ENCODE data around the gene MAP4K2.

DNA sequence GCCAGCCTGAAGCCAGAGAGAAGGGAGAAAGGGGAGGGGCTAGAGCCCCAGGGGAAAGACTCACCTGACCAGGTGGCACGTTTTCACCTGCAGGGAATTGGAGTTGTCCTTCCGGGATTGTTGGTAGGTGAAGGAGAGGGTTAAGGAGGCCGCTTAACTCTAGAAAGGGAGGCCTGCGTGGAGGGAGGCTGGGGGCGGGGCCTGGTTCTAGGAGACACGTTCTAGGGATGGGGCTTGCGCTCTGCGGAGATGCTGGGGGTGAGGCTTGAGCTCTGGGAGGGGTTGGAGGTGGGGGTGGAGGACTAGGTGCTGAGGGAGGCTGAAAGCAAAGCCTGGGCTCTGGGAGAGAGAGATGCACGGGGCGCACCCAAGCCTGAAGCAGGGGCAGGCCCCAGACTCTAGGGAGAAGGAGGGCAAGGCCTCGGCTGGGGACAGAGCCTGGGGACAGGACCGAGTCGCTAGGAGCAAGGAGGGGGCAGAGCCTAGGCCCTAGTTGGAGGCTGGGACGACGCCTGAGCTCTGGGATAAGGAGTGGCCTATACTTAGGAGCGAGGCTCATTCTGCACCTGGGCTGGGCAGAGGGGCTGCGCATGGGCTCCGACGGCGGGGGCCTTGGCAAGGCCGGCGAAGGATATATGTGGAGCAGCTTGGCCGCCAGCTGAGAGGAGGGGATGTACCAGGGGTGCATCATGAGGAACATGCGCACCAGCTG, 61.5 kb downstream of the MAP4K2 start:
- no peak for TF ChIP-seq EZH2 (optimal IDR thresholded peaks at IDR 0.05; ENCODE audit: low read depth, low read length)
- TF ChIP-seq, protein P1, sequence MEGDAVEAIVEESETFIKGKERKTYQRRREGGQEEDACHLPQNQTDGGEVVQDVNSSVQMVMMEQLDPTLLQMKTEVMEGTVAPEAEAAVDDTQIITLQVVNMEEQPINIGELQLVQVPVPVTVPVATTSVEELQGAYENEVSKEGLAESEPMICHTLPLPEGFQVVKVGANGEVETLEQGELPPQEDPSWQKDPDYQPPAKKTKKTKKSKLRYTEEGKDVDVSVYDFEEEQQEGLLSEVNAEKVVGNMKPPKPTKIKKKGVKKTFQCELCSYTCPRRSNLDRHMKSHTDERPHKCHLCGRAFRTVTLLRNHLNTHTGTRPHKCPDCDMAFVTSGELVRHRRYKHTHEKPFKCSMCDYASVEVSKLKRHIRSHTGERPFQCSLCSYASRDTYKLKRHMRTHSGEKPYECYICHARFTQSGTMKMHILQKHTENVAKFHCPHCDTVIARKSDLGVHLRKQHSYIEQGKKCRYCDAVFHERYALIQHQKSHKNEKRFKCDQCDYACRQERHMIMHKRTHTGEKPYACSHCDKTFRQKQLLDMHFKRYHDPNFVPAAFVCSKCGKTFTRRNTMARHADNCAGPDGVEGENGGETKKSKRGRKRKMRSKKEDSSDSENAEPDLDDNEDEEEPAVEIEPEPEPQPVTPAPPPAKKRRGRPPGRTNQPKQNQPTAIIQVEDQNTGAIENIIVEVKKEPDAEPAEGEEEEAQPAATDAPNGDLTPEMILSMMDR (IDR thresholded peaks at IDR 0.05; ENCODE audit: low read length) = no peak

Data from MM.1S (cell line).